ENCODE data around the gene ARIH2. TPM values are rescaled to one million over a fixed set of nuclear protein-coding genes. Genes with fewer than 3 reads are reported as not detected.

The ARIH2 gene
- total RNA-seq, 1 donor: 68.6 TPM

- TF ChIP-seq CTCF (IDR thresholded peaks at IDR 0.05; ENCODE audit: insufficient read depth, low read length): no peak
- no peak overlapping the region for H3K4me3 ChIP-seq (ENCODE audit: low read depth, low read length)
- no peak for DNase-seq (ENCODE audit: low read depth)
Observed at GRCh38 chr3:48966367-48966766, 47.7 kb downstream of the ARIH2 start.

GRCh38 chr3:48966876-48967361, 48.3 kb downstream of the ARIH2 start:
- no peak for TF ChIP-seq CTCF (IDR thresholded peaks at IDR 0.05; ENCODE audit: insufficient read depth, low read length)
- no peak overlapping the region for H3K4me3 ChIP-seq (ENCODE audit: low read depth, low read length)
- DNase-seq (ENCODE audit: low read depth): no peak

GRCh38 chr3:48970586-48970985, 51.9 kb downstream of the ARIH2 start:
- no peak for TF ChIP-seq CTCF (IDR thresholded peaks at IDR 0.05; ENCODE audit: insufficient read depth, low read length)
- no peak overlapping the region for H3K4me3 ChIP-seq (ENCODE audit: low read depth, low read length)
- no peak for DNase-seq (ENCODE audit: low read depth)

- DNase-seq (ENCODE audit: low read depth): no peak
- TF ChIP-seq CTCF (IDR thresholded peaks at IDR 0.05; ENCODE audit: insufficient read depth, low read length): no peak
- H3K4me3 ChIP-seq (ENCODE audit: low read depth, low read length): no peak overlapping the region
Observed at GRCh38 chr3:48974076-48974864, 55.6 kb downstream of the ARIH2 start.

- no peak for DNase-seq (ENCODE audit: low read depth)
- TF ChIP-seq CTCF (IDR thresholded peaks at IDR 0.05; ENCODE audit: insufficient read depth, low read length): no peak
- H3K4me3 ChIP-seq (ENCODE audit: low read depth, low read length): no peak overlapping the region
Observed at GRCh38 chr3:48979451-48979850, 60.8 kb downstream of the ARIH2 start.

GRCh38 chr3:48980295-48980694, 61.7 kb downstream of the ARIH2 start:
- no peak for TF ChIP-seq CTCF (IDR thresholded peaks at IDR 0.05; ENCODE audit: insufficient read depth, low read length)
- no peak overlapping the region for H3K4me3 ChIP-seq (ENCODE audit: low read depth, low read length)
- no peak for DNase-seq (ENCODE audit: low read depth)

Measured in fibroblast of the aortic adventitia (primary cell).